ENCODE measurements around the gene CEP97. TPM values are rescaled to one million over a fixed set of nuclear protein-coding genes. Genes with fewer than 3 reads are reported as not detected.
"Not testable (repeated sequence)": the region's sequence is repeated elsewhere in the genome, so short reads cannot be mapped to it uniquely, and the experiment has no call there.

CEP97 gene
- total RNA-seq, 1 experiment from 2014 or later = 11.5 TPM

- CTCF ChIA-PET = no interaction called here
- Mint-ChIP-seq H3K4me3 (ENCODE audit: unreplicated experiment) (no peak overlapping the region), H3K4me1 (ENCODE audit: insufficient read depth, unreplicated experiment) (peaks cover 24% of the 10 kb centered on the region), H3K36me3 (ENCODE audit: insufficient read depth, unreplicated experiment) (peaks cover 57% of the 10 kb centered on the region), H3K27me3 (ENCODE audit: insufficient read depth, unreplicated experiment) (no peaks in the 10 kb centered on the region), H3K9me3 (ENCODE audit: unreplicated experiment) (no peaks in the 10 kb centered on the region), H3K27ac (ENCODE audit: low read depth, unreplicated experiment) (no peak overlapping the region)
- intact Hi-C loops (cut with micrococcal nuclease) = no loop called here
- no peak for DNase-seq (ENCODE audit: unreplicated experiment)
- BruUV-seq (replicated peaks) = no TSS peak
- POLR2A ChIA-PET = no interaction called here
- TF ChIP-seq CTCF (IDR thresholded peaks at IDR 0.05; ENCODE audit: unreplicated experiment) = no peak
Measured at GRCh38 chr3:101758224-101758623, 33.8 kb downstream of the CEP97 start.

GRCh38 chr3:101762041-101762646 lies 37.7 kb downstream of the CEP97 start:
- Mint-ChIP-seq H3K27ac (ENCODE audit: low read depth, unreplicated experiment) (no peak overlapping the region), H3K4me3 (ENCODE audit: unreplicated experiment) (no peak overlapping the region), H3K9me3 (ENCODE audit: unreplicated experiment) (no peaks in the 10 kb centered on the region), H3K36me3 (ENCODE audit: insufficient read depth, unreplicated experiment) (peaks cover 33% of the 10 kb centered on the region), H3K27me3 (ENCODE audit: insufficient read depth, unreplicated experiment) (no peaks in the 10 kb centered on the region), H3K4me1 (ENCODE audit: insufficient read depth, unreplicated experiment) (peaks cover 18% of the 10 kb centered on the region)
- no peak for TF ChIP-seq CTCF (IDR thresholded peaks at IDR 0.05; ENCODE audit: unreplicated experiment)
- POLR2A ChIA-PET = no interaction called here
- BruUV-seq (replicated peaks) = no TSS peak
- CTCF ChIA-PET = interaction anchor here (0.6 to 0.7 kb wide), 2 partner anchors 41 to 601 kb away, joined by 3 to 5 read pairs; no protein-coding TSS in a partner anchor
- intact Hi-C loops (cut with micrococcal nuclease) = no loop called here
- no peak for DNase-seq (ENCODE audit: unreplicated experiment)

DNA sequence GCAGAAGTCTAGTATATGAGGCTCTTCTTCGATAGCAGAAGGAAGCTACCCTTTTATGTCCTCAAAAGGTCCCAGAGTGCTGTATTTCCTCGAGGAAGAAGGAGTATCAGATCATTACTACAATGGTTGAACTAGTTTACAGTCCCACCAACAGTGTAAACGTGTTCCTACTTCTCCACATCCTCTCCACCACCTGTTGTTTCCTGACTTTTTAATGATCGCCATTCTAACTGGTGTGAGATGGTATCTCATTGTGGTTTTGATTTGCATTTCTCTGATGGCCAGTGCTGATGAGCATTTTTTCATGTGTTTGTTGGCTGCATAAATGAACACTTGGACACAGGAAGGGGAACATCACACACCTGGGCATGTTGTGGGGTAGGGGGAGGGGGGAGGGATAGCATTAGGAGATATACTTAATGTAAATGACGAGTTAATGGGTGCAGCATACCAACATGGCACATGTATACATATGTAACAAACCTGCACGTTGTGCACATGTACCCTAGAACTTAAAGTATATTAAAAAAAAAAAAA lies 53.4 kb downstream of the CEP97 start:
- peaks cover 16% of the 10 kb centered on the region for H3K4me1 Mint-ChIP-seq (ENCODE audit: insufficient read depth, unreplicated experiment)
- H3K36me3 Mint-ChIP-seq (ENCODE audit: insufficient read depth, unreplicated experiment); intact Hi-C loops (cut with micrococcal nuclease); POLR2A ChIA-PET; H3K27ac Mint-ChIP-seq (ENCODE audit: low read depth, unreplicated experiment); H3K9me3 Mint-ChIP-seq (ENCODE audit: unreplicated experiment); DNase-seq (ENCODE audit: unreplicated experiment); BruUV-seq (replicated peaks); H3K4me3 Mint-ChIP-seq (ENCODE audit: unreplicated experiment); H3K27me3 Mint-ChIP-seq (ENCODE audit: insufficient read depth, unreplicated experiment): not testable (repeated sequence)
- CTCF ChIA-PET = interaction anchor here (0.5 to 0.6 kb wide), 2 partner anchors 36 to 165 kb away, joined by 3 read pairs; no protein-coding TSS in a partner anchor

DNA sequence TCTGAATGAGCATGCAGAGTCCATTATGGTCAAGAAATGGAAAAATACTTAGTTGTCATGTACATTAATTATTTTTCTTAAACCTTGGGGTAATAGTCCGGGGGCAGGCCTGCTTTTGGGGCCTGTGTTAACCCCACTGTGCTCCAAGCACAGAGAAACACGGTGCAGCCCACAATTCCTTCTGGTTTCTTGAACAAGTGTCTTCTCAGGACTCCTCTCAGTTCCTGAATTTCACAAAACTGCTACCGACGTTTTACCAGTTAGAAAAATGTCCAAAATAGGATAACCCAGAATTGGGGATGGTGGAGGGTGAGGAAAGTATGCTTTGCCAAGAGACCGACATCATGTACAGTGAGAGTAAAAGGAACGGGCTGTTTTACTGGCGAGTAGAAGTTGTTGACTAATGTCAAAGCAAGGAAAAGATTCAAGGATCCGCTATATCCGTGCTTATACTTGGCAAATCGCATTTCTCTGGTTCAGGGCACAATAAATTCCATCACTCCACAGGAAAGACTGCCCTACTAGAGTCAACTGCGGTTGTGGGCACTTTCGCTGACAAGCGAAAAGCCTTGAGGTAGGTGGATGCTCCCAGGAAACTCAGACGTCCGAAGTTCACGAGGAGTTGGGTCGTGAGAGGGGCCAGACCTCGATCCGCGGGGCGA lies 54.1 kb downstream of the CEP97 start:
- Mint-ChIP-seq H3K9me3 (ENCODE audit: unreplicated experiment) (no peaks in the 10 kb centered on the region), H3K27me3 (ENCODE audit: insufficient read depth, unreplicated experiment) (no peaks in the 10 kb centered on the region), H3K27ac (ENCODE audit: low read depth, unreplicated experiment) (peak overlapping the region; percentile 42), H3K4me1 (ENCODE audit: insufficient read depth, unreplicated experiment) (peaks cover 16% of the 10 kb centered on the region), H3K36me3 (ENCODE audit: insufficient read depth, unreplicated experiment) (no peaks in the 10 kb centered on the region), H3K4me3 (ENCODE audit: unreplicated experiment) (peak overlapping the region; percentile 94)
- TF ChIP-seq CTCF (IDR thresholded peaks at IDR 0.05; ENCODE audit: unreplicated experiment) = no peak
- ChIA-PET CTCF (interaction anchor here (0.6 to 1.2 kb wide), 7 partner anchors 14 to 766 kb away, joined by 3 to 4 read pairs (median 3); partner anchors contain the start of gene CEP97), POLR2A (interaction anchor here (0.6 to 1.0 kb wide), 4 partner anchors 53 to 1391 kb away, joined by 3 read pairs; partner anchors contain the start of gene CEP97)
- intact Hi-C loops (cut with micrococcal nuclease) = no loop called here
- no peak for DNase-seq (ENCODE audit: unreplicated experiment)
- no TSS peak for BruUV-seq (replicated peaks)
